RWPE1 (cell line): ENCODE results near the gene MAN2A2.
"Not testable (repeated sequence)": the region's sequence is repeated elsewhere in the genome, so short reads cannot be mapped to it uniquely, and the experiment has no call there.

Experiments
- CTCF ChIA-PET: fragments of 350-600 bp; sonication (Branson Sonifier 250); formaldehyde crosslinking; extraction: SDS; loops from one replicate; lab custom pipeline; 2021; lab: Yijun Ruan, JAX
- POLR2A ChIA-PET: fragments of 400-600 bp; formaldehyde crosslinking; extraction: SDS; loops from one replicate; lab custom pipeline; 2020; ENCODE audit warnings: antibody characterized with exemption; ENCODE audit not compliant: low non-redundant PET; lab: Yijun Ruan, JAX
- DNase-seq: peaks from one replicate; pipeline ENCODE4 v3.0.0; 2012; ENCODE audit warnings: low spot score
- H3K27ac ChIP-seq: fragments of 450-650 bp; 2 replicates; pipeline ENCODE4 v1.5.1; 2017
- CTCF ChIP-seq: fragments of 450-650 bp; conservative IDR thresholded peaks from 2 replicates; pipeline ENCODE4 v1.5.1; 2017; ENCODE audit warnings: low read depth, mild to moderate bottlenecking

The MAN2A2 gene

GRCh38 chr15:90915808-90916440 is 12.8 kb downstream of the MAN2A2 start:
- ChIA-PET CTCF (no interaction called here), POLR2A (no interaction called here)

GRCh38 chr15:90916461-90916860 is 13.4 kb downstream of the MAN2A2 start:
- no peak for DNase-seq
- ChIA-PET CTCF (no interaction called here), POLR2A (no interaction called here)
- H3K27ac ChIP-seq = no peak overlapping the region; the same call in 1 of the 2 replicates
- no peak for TF ChIP-seq CTCF

More at GRCh38 chr15:90915808-90916440, 12.8 kb downstream of the MAN2A2 start:
- DNase-seq = no peak
- no peak overlapping the region; the same call in 1 of the 2 replicates for H3K27ac ChIP-seq
- TF ChIP-seq CTCF = no peak

GRCh38 chr15:90917569-90917968 is 14.5 kb downstream of the MAN2A2 start:
- POLR2A ChIA-PET = no interaction called here
- TF ChIP-seq CTCF = no peak
- H3K27ac ChIP-seq = no peak overlapping the region
- DNase-seq = no peak
- CTCF ChIA-PET = no interaction called here

GRCh38 chr15:90918034-90918788 is 15.1 kb downstream of the MAN2A2 start:
- no peak overlapping the region for H3K27ac ChIP-seq
- DNase-seq = no peak
- POLR2A ChIA-PET = no interaction called here
- TF ChIP-seq CTCF = no peak
- CTCF ChIA-PET = no interaction called here

- CTCF ChIA-PET = no interaction called here
- no peak overlapping the region for H3K27ac ChIP-seq
- POLR2A ChIA-PET = no interaction called here
These were observed 15.7 kb downstream of the MAN2A2 start for GRCh38 chr15:90918835-90919234.

GRCh38 chr15:90921887-90922286 is 18.8 kb downstream of the MAN2A2 start:
- no peak overlapping the region for H3K27ac ChIP-seq
- no peak for TF ChIP-seq CTCF
- POLR2A ChIA-PET = no interaction called here
- DNase-seq = no peak
- CTCF ChIA-PET = no interaction called here

More at GRCh38 chr15:90918835-90919234, 15.7 kb downstream of the MAN2A2 start:
- DNase-seq = no peak
- no peak for TF ChIP-seq CTCF

GRCh38 chr15:90922712-90923322 is 19.7 kb downstream of the MAN2A2 start:
- POLR2A ChIA-PET, DNase-seq, H3K27ac ChIP-seq: not testable (repeated sequence)
- CTCF ChIA-PET = interaction anchor here (0.7 to 0.9 kb wide), 2 partner anchors 9 to 12 kb away, joined by 3 read pairs; no protein-coding TSS in a partner anchor
